ENCODE results near the gene TSEN2.

GRCh38 chr3:12489832-12490231 lies 5.6 kb downstream of the TSEN2 start:
- no peak for TF ChIP-seq POLR2A (IDR thresholded peaks at IDR 0.05)
- TF ChIP-seq CTCF (IDR thresholded peaks at IDR 0.05) = no peak
- TF ChIP-seq POLR2AphosphoS5 (IDR thresholded peaks at IDR 0.05) = no peak
- no peak for TF ChIP-seq EP300 (IDR thresholded peaks at IDR 0.05)
